ENCODE results near the gene MED13L.

- TF ChIP-seq EP300 (IDR thresholded peaks at IDR 0.05) (no peak), CTCF (IDR thresholded peaks at IDR 0.05) (no peak)
Observed at GRCh38 chr12:116125956-116126566, 151.4 kb downstream of the MED13L start.
